CD4-positive, alpha-beta T cell treated with Interleukin-1 beta for 1 hour (primary cell): ENCODE data around the gene BMX.
A peak's percentile ranks its signal among the peaks of the same experiment; 100 is the strongest.

Experiments used
- DNase-seq, 2 donors: peaks; one replicate each; pipeline ENCODE4 v3.0.0-alpha.2; 2020 to 2022

The BMX gene

DNA sequence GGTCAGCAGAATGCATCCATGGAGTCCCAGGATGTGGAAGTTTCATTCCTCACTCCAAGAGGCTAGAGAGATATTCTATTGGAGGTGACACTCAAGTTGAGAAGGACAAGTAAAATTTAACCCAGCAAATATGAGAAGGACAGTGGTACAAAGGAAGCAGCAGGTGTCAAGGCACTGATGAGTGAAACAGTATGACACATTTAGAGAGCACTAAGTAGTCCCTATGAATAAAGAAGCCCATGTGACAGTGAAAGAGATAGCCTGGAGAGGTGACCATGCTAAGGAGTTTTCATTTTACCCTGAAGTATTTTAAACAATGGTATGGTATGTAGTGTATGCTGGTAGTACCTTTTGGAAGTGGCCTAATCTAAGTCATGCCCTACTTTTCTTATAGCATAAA lies 9.2 kb downstream of the BMX start:
- no peak for DNase-seq

DNA sequence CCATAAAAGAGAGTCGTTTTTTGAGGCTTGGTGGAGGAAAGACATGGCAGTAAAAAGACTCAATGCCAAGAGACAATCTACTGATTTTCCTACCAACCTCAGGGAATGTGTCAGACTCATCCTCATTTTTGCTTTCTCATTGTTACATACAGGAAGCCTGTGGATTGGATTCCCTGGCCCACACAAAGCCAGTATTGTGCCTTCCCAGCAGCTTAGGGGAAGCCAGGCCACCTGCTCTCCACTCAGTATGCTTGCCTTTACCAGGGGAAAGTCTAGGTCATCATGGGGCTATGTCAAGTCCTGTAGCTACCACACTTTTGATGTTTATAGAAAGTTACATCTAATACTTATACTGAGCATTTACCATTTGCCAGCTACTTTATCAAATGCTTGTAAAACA lies 11.0 kb downstream of the BMX start:
- no peak for DNase-seq

DNA sequence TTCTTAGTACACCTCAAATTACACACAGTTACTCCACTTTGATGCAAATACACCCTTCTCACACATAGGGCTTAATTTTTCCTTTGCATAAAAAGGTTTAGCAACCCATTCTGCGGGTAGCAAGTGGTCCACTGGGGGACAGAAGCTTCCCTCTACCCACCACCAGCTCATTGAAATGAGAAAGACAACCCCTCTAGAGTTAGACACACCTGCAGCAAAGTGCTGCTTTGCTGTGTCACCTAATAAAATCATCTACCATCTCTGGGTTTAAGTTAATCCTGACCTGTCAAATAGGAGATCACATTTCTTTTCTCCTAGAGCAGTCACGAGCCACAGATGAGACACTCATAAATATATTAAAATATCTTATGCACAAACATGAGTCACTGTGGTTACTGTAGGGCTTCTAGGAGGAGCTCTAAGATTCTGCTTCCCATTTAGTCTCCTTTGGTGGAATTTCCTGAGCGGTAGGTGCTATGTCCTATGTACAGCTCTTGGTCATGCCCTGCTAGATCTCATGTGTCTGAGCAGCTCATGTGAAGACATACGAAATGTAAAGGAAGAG lies 11.9 kb downstream of the BMX start:
- no peak for DNase-seq

DNA sequence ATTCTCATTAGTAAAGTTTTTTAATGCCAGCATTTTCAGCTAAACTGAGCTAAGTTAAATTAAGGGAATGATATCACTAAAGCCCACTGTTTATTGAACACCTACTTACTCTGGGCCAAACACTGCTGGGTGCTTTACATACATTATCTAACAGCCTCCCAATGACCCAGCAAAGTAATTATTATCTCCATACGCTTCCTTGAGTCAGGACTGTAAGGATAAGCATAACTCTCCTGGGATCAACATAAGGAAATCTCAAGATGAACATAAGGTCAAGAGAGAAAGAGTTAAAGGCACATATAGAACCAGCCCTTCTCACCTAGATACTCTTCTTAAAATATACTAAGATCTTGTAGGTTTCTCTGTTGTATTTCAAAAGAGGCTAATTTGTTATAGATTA lies 13.7 kb downstream of the BMX start:
- DNase-seq: no peak

DNA sequence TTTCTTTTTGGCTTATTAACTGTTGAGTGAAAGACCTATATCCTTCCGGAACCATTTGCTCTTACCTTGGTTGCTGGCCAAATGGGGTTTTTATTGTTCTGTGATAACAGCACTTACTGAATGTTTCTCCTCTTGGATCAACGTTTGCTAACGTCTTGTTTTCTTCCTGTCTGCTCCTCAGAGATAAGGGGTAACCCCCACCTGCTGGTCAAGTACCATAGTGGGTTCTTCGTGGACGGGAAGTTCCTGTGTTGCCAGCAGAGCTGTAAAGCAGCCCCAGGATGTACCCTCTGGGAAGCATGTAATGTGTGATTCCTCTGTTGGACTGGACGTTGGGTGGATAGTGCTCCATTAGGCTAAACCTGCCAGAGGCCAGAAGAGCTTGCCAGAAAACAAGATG lies 15.3 kb downstream of the BMX start:
- no peak for DNase-seq

DNA sequence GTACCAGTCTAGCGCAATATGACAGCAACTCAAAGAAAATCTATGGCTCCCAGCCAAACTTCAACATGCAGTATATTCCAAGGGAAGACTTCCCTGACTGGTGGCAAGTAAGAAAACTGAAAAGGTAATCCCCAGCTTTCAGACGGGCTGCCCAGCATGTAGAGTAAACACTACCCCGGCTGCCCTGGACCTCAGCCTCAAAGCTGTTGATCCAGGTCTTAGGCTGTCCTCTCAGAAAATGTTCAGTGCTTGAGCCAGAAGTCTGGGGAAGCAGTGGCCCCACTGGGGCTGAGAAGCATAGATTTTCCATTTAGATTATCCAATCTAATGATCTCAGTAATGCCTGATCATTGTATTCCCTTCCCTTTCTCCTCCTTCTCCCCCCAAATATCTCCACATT lies 21.9 kb downstream of the BMX start:
- DNase-seq: no peak

DNA sequence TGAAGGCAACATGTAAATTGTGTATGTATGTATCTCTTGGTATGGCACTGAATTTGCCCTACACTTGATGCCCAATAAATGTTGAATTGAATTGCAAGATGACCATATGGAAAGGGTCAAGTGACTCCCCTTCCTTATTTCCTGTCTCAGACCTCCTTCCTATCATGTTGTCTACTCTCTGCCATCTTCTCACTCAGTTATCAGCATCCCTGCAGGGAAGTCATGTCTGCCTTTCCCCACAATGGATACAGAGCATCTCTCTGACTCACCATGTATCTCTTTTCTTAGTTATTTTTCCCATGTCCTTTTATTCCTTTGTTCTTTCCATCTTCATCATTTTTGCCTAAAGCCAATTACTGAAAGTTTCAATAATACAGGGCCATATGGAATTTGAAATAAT lies 22.5 kb downstream of the BMX start:
- DNase-seq: no peak

DNA sequence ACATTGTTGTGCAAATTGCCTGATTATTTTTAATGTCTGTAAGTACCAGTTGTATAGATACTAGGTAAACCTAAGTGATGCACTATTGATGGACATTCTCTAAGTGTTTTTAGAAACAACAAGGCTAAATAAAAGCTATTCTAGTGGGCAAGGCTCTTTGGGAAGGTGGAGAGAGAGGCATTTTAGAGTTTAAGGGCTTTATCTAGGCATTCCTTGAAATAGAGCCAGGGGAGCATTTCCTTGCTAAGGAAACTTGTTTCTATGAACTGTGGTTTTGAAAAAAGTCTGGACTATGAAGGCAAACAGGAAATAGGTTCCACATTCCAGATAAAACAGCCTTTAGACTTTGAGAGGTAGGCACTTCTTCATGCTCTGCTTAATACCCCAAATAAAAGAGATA lies 23.8 kb downstream of the BMX start:
- DNase-seq: no peak

DNA sequence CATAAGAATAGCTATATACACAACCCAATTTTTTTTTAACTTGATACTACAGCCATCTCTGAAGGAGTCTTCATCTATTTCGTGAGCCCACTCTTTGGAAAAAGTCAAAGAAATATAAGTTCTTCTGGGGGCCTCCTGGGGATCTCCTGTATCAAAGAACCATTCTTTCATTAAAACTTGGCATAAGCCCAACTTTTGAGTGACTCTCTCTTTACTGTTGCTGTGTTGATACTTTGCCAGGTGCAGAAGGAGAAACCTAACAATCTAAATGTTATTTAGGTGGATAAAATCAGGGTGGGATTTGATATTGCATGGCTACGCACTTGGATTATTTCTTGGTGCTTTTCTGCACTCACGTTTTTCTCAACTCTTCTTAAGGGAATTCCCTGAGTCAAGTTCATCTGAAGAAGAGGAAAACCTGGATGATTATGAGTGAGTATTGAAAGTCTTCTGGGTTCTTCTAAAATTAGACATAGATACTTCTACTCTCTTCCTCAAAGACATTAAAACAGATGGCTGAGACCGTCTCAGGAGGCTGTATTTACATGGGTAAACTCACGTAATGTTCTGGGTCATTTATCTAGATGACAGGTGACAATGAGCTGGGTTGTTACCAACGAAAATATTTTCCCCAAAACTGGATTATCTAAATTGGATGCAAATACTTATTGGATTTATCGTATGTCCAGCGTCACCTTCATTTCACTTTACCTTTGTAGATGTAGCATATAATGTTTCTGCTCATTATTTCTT lies 25.2 kb downstream of the BMX start:
- DNase-seq: no peak

DNA sequence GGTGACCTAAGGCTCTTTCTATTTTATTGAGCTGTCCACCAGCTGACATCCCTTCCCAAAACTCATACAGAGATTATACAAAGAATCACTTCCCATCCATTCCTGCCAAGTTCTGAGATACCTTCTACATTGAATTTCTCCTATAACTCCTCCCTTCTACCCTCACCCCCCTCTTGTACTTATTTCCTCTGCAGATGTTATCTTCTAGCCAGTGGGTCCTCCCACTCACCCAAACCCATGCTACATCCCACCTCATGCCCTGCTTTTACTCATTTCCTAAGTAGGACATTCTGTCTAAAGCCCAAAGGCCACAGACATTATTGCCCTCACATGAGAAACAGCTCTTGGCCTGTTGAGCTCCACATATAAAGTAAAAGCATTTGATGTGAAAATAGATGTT lies 28.6 kb downstream of the BMX start:
- no peak for DNase-seq

DNA sequence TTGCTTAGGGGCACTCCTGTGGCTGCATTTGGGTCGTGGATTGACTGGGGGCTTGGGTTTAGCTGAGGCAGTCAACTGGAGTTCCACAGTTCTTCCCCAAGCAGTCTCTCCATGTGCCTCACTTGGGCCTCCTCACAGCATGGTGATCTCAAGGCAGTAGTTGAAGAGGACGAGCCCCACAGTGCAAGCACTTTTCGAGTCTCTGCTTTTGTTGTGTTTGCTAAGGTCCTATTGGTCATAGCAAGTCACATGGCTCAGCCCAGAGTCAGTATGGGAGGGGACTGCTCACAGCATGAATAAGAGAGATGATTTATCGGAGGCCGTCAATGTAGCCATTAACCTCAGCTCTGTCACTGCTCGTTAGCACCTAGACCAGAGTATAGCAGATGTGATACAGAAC lies 29.7 kb downstream of the BMX start:
- no peak for DNase-seq

DNA sequence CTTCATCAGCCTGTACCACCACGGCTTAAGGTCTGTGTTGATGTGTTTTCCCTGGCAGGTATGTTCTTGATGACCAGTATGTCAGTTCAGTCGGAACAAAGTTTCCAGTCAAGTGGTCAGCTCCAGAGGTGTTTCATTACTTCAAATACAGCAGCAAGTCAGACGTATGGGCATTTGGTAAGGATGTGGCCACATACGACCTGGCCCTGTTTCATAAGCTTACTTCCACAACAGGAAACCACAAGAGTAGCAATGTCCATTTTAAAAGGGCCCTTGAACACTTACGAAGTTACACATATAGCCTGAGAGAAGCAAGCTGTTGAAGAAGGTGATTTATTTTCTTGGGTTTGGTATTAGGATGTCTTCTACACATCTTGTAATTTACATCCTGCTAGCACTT lies 46.1 kb downstream of the BMX start:
- no peak for DNase-seq

DNA sequence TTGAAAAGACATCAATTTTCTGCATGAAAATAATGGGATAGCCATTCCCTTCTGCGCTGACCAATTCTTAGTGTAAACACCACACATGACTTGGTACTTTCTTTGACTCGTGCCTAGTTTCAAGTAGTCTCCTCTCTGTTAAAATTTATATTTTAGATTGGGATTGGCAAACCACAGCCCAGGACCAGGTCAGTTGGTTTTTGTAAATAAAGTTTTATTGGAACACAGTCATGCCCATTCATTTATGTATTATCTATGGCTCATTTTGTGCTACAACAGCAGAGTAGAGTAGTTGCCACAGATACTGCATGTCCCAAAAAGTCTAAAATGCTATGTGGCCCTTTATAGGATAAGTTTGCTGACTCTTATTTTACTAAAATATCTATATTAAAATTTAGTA lies 46.7 kb downstream of the BMX start:
- no peak for DNase-seq

DNA sequence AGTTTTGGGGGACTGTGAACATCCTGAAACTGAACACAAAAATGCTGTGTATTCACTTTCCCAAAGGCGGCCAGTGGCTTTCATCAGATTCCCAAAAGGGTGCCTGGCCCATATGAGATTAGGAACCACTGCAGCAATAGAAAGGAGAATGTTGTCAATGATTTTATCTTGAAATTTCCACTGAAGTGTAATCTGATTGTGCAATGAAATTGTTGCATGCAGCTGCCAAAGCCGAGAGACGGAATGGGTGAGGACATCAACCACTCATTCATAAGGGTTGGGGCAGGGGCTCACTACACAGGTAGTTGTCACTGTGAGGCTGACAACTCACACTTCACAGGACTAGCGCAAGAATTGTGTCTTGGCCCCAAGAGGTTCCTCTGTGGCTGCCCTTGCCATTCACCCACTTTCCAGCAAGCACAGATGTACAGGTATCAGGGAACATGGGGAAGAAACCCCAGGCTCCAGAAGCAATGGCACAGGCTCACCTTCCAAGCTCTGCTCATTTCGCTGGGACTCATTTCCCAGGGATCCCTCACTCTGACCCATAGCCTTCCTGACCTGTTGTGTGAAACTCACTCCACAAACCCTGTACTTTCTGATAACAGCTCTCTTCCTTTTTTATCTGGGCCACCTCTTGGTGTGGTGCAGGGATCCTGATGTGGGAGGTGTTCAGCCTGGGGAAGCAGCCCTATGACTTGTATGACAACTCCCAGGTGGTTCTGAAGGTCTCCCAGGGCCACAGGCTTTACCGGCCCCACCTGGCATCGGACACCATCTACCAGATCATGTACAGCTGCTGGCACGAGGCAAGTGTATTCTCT lies 48.8 kb downstream of the BMX start:
- no peak for DNase-seq

DNA sequence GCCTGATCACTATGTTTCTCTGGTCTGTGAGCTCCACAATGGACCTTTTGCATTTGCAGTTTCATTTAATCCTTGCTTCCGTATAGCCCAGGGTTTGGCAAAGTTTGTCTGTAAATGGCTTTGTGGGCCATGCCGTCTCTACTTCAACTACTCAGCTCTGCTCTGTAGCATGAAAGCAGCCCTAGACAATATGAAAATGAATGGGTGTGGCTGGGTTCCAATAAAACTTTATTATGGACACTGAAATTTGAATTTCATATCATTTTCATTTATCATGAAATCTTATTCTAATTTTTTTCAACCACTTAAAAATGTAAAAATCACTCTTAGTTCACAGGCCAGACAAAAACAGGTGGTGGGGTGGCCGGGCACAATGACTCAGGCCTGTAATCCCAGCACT lies 58.6 kb downstream of the BMX start:
- DNase-seq: no peak

DNA sequence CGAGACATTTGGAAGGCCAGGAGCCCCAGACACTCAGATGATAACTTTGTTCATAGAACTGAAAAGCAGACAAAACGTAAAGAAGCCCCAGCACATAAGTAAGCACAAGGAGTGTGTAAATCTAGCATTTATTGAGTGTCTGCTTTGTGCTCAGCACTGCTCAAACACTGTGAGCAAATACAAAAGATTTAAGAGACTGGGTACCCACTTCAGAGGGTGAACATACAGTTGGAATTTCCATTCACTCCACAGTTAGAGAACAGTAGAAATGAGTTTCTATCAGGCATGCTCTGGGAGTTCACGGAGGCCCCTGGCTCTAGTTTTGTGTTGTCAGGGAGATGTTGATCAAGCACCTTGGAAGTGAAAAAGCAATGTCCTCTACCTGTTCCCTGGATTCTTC lies 60.3 kb downstream of the BMX start:
- DNase-seq: no peak

DNA sequence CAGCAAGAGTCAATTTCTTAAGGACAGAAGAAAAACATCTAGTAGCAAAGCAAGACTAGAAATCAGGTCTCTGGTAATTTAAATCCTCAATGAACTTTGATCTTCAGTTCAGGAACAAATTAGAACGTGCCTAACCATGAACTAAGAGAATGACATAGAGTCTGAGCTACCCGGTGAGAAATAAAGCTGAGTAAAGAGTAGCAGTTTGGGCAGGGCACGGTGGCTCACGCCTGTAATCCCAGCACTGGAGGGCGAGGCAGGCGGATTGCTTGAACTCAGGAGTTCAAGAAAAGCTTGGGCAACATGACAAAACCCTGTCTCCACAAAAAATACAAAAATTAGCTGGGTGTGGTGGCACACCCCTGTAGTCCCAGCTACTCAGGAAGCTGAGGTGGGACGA lies 62.4 kb downstream of the BMX start:
- no peak for DNase-seq

DNA sequence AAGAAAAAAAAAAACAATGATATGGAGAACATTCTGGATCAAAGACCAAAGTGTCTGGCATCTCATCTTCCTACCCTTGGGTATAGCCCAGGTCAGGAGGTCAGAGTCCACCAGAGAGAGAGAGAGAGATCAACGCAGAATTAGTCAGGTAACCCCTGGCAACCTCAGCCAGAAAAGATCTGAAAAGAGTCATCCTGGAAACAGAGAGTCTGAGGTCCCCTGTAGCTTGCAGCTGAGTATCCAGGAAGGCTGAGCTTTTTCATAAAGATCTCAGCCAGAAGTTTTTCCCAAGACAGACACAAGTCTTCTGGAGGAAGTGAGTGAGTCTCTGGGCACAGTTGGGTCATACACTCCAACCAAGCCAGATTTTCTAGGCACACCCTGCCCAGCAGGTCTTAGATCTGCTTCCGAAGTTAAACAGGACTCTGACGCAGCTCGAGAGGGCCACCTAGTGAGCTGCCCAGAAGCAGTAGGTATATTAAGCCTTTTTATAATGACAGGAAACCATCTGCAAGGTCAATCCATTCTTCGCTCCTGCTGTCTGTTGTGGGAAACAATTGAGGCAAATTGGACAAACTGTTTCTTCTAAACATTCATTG lies 64.5 kb downstream of the BMX start:
- peak in 1 of 2 donors; percentile 5 for DNase-seq

DNA sequence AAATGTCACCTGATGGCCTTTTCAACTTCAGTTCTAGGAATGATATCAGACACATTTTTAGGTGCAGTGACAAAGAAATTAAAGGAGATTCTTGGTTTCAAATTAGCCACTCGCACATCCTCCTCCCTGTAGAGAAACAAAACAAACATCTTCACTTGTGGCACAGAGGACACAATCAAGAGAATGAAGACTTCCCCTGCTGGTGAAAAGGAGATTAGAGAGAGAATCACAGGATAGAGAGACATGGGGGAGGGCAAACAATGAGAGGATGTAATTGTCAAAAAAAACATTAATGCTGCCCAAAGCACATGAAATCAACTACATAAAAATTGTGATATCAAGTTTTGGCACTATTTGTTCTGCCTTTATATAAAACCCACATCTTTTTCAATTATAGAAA lies 65.6 kb downstream of the BMX start:
- DNase-seq: no peak

DNA sequence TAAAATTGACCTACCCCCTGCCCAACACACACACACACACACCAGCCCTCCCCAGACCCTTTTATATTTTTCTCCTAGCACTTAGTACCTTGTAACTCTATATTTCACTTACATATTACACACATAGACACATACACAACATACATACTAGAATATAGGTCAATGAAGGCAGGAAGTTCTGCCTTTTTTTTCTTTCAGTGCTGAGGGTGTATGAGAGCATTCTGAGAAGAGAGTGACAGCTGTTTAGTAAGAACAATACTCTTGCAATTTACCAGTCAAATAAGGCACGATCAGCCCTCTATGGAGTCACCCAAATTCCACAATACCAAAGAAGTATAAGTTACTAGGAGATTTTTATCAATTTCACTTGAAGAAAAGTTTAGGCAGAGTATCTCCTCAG lies 66.7 kb downstream of the BMX start:
- DNase-seq: no peak

DNA sequence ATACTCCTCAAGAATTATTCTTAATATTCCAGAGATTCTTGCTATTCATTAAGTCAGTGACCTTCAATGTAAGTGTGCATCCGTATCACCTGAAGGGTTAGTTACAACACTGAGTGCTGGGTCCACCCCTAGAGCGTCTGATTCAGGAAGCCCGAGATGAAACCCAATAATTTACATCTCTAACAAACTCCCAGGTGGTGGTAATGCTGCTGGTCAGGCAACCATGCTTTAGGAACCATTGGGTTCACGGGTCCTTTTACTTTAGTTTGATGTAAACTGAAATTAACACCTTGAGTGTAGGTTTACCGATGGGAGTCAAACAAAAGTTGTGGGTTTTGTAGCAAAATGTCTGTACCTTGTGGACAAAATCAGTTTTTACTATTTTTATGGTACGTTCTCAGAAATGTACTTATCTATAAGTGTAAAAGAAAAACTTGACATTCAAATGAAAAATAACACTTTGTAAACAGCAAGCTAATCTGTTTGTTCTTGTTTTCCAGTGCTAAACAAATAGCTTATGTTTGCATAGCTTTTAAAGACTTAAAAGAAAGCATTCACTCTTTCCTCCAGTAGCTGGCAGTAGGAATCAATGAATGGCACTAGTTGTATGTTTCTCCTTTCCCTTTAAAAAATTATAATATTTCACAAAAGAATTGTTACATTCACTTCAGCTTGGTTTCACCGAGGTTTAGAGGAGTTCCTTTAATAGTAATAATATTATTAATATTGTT lies 67.4 kb downstream of the BMX start:
- DNase-seq: no peak

DNA sequence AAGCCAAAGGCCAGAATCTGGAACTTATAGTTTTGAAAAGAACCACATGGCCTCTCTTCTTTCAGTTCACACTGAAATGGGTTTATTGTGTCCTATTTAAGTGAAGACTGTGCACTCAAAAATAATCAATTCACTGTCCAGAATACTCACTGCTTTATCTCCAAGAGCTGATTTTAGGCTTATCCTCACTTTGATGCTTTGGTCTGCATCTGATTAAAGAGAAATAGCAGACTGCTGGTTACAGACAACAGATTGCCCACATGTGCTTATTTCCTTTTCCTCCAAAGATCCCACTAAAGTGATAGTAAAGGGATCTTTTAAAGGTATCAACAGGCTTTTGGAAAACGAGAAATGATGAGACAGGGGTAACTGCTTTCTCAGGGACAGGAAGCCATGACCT lies 69.5 kb downstream of the BMX start:
- DNase-seq: no peak

DNA sequence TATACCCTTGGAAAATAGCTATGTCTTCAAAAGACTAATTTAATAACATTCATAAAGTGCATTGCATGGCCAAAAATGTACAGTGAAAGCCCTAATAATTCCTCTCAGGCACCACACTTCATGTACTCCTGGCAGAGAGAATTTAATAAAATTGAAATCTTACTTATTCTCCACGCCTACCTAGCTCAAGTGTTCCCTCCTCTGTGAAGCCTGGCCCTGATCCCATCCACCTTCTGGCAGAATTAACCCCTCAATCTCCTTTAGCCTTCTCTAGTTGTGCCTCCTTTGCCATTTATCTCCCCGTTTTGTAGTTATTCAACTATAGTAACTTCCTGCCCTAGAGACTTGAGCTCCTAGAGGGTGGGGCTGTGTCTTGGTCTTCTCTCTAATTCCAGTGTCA lies 73.4 kb downstream of the BMX start:
- no peak for DNase-seq
